Measurements from ENCODE around the gene CSNK2A1. TPM values are rescaled to one million over a fixed set of nuclear protein-coding genes. Genes with fewer than 3 reads are reported as not detected.
"Not testable (repeated sequence)": the region's sequence is repeated elsewhere in the genome, so short reads cannot be mapped to it uniquely, and the experiment has no call there.

Gene CSNK2A1
- total RNA-seq, 2 donors from 2014 or later: 107 to 144 TPM

DNA sequence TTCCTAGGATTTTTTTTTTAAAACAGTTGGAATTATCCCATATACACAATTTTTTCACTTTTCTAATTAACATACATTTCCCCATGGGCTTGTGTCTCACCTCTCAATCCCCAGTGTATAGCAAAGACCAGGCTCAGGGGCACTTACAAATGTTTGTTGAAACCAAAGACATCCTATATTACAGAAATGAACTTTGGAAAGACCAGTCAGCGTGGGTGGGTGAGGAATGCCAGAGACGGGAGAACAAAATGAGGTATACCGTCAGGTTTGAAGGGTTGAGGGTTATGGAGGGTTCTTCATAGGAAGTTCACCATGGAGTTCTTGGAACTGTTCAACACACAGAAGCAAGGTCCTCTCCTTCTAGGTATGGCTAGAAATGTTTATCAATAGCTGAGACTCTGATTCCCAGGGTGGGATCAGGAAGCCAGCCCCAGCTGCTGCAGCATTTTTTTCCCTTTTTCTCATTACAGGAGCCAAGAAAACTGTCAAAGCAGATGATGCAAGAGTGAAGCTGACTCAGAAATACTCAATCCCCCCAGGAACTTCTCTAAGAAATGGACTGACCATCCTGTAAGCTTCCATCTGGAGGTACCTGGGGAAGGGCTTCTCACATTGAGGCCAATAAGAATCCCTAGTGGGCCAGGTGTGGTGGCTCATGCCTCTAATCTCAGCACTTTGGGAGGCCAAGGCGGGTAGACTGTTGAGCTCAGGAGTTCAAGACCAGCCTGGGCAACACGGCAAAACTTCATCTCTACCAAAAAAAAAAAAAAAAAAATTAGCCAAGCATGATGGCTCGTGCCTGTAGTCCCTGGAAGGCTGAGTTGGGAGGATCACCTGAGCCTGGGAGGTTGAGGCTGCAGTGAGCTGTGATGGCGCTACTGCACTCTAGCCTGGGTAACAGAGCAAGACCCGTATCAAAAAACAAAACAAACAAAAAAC lies 65.3 kb downstream of the CSNK2A1 start:
- Histone ChIP-seq H3K4me3 (no peak overlapping the region), H3K9ac (ENCODE audit: low read depth in 2 of 2, low read length in 2 of 2) (no peak overlapping the region), H3K4me1 (peaks cover 4% of the 10 kb centered on the region), H3K36me3 (peaks cover 10% of the 10 kb centered on the region), H3K27ac (no peak overlapping the region), H3K9me3 (no peaks in the 10 kb centered on the region), H3K27me3 (no peaks in the 10 kb centered on the region)
- intact Hi-C loops (cut with DNase I): loop anchor here (5.0 kb wide), 2 partner anchors 46 to 126 kb away; no protein-coding TSS in a partner anchor
- DNase-seq: no peak
- TF ChIP-seq, protein P1, sequence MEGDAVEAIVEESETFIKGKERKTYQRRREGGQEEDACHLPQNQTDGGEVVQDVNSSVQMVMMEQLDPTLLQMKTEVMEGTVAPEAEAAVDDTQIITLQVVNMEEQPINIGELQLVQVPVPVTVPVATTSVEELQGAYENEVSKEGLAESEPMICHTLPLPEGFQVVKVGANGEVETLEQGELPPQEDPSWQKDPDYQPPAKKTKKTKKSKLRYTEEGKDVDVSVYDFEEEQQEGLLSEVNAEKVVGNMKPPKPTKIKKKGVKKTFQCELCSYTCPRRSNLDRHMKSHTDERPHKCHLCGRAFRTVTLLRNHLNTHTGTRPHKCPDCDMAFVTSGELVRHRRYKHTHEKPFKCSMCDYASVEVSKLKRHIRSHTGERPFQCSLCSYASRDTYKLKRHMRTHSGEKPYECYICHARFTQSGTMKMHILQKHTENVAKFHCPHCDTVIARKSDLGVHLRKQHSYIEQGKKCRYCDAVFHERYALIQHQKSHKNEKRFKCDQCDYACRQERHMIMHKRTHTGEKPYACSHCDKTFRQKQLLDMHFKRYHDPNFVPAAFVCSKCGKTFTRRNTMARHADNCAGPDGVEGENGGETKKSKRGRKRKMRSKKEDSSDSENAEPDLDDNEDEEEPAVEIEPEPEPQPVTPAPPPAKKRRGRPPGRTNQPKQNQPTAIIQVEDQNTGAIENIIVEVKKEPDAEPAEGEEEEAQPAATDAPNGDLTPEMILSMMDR (IDR thresholded peaks at IDR 0.05): no peak

DNA sequence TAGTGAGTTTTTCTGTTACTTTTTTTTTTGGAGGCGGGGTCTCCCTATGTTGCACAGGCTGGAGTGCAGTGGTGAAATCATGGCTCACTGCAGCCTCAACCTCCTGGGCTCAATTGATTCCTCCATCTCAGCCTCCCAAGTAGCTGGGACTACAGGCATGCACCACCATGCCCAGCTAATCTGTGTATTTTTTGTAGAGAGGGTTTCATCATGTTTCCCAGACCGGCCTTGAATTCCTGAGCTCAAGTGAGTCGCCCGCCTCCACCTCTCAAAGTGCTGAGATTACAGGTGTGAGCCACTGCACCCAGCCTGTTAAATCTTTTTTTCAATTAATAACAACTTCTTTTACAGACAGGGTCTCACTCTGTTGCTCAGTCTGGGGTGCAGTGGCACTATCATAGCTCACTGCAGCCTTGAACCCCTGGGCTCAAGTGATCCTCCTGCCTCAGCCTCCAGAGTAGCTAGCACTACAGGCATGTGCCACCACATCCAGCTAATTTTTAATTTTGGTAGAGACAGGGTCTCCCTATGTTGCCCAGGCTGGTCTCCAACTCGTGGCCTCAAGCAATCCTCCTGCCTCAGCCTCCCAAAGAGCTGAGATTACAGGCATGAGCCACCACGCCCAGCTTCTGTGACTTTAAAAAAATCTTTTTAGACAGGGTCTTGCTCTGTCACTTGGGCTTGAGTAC lies 66.9 kb downstream of the CSNK2A1 start:
- intact Hi-C loops (cut with DNase I): loop anchor here (5.0 kb wide), 2 partner anchors 44 to 124 kb away; no protein-coding TSS in a partner anchor
- not testable (repeated sequence) for H3K27ac ChIP-seq; H3K9ac ChIP-seq (ENCODE audit: low read depth in 2 of 2, low read length in 2 of 2); H3K4me1 ChIP-seq; H3K9me3 ChIP-seq; H3K36me3 ChIP-seq; H3K4me3 ChIP-seq; H3K27me3 ChIP-seq; DNase-seq

DNA sequence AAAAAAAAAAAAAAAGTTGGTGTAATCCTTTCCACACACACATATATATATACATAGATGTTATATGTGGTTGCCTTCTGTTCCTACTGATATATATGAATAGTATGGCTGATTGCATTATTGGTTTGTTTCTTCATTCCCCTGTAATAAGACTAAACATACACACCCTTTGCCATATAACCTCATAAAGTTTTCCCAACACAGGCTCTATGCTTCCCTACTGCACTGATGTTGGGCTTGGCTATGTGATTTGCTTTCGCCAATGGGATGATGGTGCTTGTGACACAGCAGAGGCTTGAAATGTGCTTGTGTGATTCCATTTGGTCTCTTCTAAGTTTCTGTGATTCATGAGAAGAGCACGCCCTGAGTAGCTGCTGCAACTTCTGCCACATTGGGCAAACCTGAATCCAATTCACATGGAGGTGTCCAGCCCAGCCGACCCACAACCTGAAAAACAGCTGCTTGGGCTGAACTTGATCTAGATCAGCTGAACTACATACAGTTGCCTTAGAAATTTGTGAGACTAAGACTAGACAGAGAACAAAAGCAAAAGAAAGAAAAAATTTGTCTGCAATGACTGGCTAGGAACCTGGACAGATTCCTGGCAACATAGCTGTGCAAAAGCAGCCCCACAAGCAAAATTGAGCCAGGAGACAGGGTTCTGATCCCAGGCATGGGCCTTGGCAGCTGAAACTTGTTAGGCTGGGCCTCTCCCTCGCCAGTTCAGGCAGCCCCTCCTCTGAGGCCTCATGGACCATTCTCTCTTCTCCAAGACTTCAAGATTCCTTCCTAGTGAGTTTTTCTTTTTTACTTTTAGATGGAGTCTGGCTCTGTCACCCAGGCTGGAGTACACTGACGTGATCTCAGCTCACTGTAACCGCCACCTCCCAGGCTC lies 67.9 kb downstream of the CSNK2A1 start:
- H3K36me3 ChIP-seq: peaks cover 6% of the 10 kb centered on the region
- peak overlapping the region; percentile 45 for H3K27ac ChIP-seq
- no peak overlapping the region for H3K4me3 ChIP-seq
- no peak for DNase-seq
- H3K4me1 ChIP-seq: peaks cover 7% of the 10 kb centered on the region
- TF ChIP-seq, protein P1 (IDR thresholded peaks at IDR 0.05): no peak
- no peak overlapping the region for H3K9ac ChIP-seq (ENCODE audit: low read depth in 2 of 2, low read length in 2 of 2)
- no peaks in the 10 kb centered on the region for H3K9me3 ChIP-seq
- intact Hi-C loops (cut with DNase I): loop anchor here (5.0 kb wide), 2 partner anchors 43 to 123 kb away; no protein-coding TSS in a partner anchor
- no peaks in the 10 kb centered on the region for H3K27me3 ChIP-seq

DNA sequence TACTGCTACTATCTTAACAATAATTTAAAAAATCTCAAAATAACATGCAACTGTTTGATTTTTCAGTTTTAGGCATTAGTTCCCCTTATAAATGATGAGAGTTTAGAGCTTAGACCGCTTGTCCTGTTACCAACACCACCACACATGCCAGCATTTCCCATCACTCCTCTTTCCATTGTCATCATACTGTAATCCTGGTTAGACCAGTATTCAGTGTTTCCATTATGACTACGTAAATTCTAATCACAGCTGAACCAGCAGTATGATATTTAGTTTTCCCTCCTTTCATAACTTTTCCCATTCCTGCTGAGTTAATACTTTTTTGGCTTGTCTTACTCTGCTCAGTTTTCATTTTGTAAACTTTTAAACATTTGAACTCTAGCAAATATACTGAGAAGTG lies 69.0 kb downstream of the CSNK2A1 start:
- H3K9ac ChIP-seq (ENCODE audit: low read depth in 2 of 2, low read length in 2 of 2): no peak overlapping the region
- TF ChIP-seq, protein P1 (IDR thresholded peaks at IDR 0.05): no peak
- peaks cover 7% of the 10 kb centered on the region for H3K4me1 ChIP-seq
- intact Hi-C loops (cut with DNase I): no loop called here
- H3K27me3 ChIP-seq: no peaks in the 10 kb centered on the region
- peaks cover 6% of the 10 kb centered on the region for H3K36me3 ChIP-seq
- no peak overlapping the region for H3K4me3 ChIP-seq
- H3K27ac ChIP-seq: no peak overlapping the region
- DNase-seq: no peak
- no peaks in the 10 kb centered on the region for H3K9me3 ChIP-seq

DNA sequence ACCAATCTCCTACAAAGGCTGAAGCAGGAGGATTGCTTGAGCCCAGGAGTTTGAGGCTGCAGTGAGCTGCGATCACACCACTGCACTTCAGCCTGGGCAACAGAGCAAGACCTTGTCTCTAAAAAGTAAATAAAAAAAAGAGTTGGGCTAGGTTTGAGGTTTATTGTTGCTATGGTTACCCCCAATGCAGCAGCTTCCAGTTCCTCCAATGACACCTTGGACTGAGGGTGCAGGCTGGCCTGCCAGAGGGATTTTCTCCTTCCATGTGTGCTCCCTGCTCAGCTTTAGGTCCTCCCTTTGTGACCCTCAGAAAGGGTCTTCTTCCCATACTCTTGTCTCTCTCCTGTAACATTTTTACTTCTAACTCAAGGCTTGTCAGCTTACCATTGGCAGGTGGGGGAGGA lies 70.7 kb downstream of the CSNK2A1 start:
- no peaks in the 10 kb centered on the region for H3K27me3 ChIP-seq
- intact Hi-C loops (cut with DNase I): no loop called here
- peak overlapping the region; percentile 59 for H3K27ac ChIP-seq
- no peak overlapping the region for H3K4me3 ChIP-seq
- H3K36me3 ChIP-seq: peaks cover 2% of the 10 kb centered on the region
- H3K9ac ChIP-seq (ENCODE audit: low read depth in 2 of 2, low read length in 2 of 2): no peak overlapping the region
- TF ChIP-seq, protein P1 (IDR thresholded peaks at IDR 0.05): no peak
- DNase-seq: no peak
- H3K9me3 ChIP-seq: no peaks in the 10 kb centered on the region
- H3K4me1 ChIP-seq: peaks cover 7% of the 10 kb centered on the region

Data from colonic mucosa (tissue), 4 donors.